HG02970 (cell line): ENCODE results near the gene ZNF654.
"Not testable (repeated sequence)": the region's sequence is repeated elsewhere in the genome, so short reads cannot be mapped to it uniquely, and the experiment has no call there.

ENCODE experiments used
- ATAC-seq: cut with Tn5 transposase; IDR thresholded peaks from one replicate; pipeline ENCODE4 v1.9.1; 2021; ENCODE audit warnings: mild to moderate bottlenecking, moderate library complexity, moderate number of reproducible peaks; ENCODE audit not compliant: unreplicated experiment, low FRiP score

Gene ZNF654

DNA sequence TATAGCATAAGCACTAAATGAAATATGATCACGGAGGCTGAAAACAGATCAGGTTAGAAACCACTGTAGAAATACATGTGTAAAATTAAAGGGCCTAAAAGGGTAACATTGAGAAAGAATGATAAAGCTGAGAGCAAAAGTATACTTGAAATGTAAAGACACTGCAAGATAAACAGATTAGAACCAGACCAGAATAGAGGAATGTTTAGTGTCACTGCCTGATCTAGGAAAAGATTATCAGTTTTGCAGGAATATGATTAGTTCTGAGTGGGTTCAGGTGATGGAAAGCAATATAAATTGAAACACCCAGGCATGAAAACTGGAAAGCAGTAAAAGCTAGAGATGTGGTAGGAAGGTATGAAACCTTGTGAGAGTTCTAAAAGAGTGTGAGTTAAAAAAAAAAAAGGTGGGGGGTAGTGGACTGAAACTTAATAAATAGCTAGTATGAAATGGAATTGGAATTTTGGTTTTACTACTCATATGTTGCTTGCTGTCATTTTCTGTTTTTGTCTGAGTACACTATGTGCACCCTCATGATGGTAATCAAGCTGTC, 74.7 kb downstream of the ZNF654 start:
- ATAC-seq, result no peak

DNA sequence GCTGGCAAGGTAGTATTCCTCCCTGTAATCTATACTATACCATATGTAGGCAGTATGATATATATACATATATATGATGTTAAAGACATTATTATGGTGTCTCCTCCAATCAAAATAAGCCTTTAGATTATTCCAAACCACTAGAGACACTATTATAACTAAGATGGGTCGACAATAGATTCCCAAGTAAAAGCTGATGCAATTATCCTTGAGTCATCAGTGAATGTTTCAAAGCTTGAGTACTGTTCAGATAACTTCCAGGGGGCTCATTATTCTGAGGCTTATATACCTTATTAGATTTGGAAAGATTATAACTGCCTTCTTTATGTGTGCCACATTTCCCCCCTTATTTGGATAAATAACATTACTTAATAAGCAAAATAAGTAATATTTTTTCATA, 78.8 kb downstream of the ZNF654 start:
- ATAC-seq, result no peak

DNA sequence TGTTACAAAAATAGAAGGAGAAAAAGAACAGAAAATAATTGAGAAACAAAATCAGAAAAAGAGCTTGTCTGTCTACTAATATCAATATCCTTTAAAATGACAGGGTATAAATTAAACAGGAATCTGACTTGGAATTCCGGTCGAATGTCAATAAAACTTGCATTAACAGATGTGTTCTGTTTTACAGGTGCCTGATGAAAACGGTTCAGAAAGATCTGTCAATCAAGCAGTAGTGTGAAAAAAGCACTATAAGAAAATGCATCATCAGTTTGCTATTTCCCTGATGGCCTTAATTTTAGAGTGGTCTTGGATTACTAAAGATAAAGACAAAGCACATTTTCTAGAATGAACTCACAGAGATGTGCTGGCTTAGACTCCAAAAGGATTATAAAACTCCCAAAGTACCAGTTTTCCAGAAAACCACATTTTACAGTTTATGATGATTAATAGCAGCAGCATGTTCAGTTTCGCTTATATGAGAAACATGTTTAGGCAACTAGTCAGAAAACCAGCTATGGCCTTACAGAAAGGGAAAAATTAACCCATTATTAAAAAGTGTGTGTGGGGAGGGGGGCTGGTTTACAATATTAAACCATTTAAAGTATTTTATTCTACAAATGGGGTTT, 82.5 kb downstream of the ZNF654 start:
- no peak for ATAC-seq

DNA sequence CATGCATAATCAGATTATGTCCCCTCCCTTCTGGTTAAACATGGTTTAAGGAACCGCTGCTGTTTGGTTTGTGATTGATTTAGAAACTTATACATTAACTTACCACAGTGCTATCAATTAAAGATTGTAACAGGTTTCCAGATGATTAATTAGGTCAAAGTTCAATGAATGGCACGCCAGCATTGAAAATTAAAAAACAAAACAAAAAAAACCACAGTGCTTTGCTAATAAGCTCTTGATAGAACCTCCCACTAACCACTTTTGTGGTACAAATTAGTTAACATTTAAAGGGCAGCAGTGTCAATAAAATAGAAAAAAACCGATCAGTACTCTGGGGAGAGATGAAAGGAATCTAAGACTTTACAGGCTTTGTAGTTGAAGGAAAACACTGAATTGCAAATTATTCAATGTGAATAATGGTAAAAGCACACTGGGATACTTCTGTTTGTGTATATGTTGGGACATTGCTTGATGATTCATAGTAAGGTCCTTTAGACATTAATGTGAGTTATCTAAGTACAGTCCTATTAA, 83.1 kb downstream of the ZNF654 start:
- no peak for ATAC-seq

DNA sequence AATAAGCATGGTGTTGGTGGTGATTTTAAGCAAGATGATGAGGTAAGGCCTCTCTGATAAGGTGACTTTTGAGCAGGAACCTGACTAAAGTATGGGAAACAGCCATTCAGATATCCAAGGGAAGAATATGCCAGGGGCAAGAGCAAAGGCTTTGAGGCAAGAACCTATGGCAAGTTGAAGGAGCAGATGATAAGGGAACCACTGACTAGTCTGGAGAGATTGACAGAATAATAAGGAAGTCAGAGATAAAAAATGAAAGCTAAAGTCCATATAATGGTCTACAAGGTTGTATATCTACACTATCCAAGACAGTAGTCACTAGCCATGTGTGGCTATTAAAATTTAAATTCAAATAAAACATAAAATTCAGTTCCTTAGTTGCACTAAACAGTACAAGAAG, 88.2 kb downstream of the ZNF654 start:
- ATAC-seq, result no peak

DNA sequence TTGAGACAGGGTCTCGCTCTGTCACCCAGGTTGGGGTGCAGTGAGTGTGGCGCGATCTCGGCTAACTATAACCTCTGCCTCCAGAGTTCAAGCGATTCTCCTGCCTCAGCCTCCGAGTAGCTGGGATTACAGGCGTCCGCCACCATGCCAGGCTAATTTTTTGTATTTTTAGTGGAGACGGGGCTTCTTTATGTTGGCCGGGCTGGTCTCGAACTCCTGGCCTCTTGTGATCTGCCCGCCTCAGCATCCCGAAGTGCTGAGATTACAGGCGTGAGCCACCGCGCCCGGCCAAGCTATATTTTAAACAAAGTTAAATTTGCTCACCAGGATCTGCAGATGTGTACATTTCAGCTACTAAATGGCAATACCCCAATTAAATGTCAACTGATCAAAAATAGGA, 89.6 kb downstream of the ZNF654 start:
- ATAC-seq, result no peak

DNA sequence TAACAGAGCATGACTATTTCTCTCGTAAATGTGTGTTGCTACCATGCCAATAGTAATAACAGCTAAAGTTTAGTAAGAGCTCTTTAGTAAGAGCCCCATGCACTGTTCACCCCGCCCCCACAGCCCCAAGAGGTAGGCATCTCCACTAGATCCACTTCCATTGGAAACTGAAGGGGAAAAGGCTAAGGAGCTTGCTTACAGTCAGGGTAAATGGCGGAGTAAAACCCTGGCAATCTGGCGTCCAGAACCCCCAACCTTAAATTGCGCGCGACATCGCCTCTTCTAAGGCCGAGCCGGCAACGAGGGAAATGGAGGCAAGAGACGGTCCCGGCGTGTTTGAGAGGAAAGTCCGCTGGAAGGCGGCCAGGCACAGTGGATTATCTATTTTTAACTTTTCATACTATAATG, 90.0 kb downstream of the ZNF654 start:
- peak; percentile 8 for ATAC-seq

DNA sequence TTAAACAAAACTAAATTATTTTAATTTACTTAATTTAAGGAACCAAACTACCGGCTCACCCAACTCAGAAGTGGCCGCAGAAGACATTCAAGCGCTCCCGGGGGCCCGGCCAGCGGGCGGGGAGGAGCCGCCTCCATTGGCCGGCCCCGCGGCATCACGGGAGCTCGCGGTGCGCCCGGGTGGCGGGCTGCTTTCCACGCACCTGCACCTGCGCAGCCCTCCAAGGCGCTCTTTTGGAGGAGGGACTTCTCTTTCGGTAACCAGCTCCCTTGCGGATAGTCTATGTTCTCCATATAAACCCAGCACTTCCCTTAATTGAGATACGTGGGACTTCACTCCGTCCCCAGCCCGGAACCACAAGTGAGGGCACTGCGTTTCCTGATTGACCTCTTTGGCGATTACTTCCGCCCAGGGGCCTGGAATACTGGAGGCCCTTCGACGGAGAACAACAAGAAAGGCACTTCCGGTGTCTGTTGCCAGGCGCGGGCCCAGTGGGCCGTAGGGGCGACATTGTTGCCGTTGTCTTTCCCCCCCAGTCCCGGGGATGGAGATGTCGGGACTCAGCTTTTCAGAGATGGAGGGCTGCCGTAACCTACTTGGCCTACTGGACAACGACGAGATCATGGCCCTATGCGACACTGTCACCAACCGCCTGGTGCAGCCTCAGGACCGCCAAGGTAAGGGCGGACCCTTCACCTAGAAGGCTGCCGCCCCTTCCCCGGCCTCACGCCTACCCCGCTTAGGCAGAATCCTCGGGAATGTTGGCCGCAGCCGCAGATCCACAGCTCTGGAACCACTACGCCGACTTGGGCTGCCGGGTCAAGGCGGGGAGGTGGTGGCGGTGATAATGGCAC, 90.7 kb downstream of the ZNF654 start, which contains the start of gene C3orf38:
C3orf38 (plus strand) TSS at position 451 of the 854 bp plus-strand sequence; CDS start at position 545, 94 bp downstream.
- ATAC-seq, result peak; percentile 83

DNA sequence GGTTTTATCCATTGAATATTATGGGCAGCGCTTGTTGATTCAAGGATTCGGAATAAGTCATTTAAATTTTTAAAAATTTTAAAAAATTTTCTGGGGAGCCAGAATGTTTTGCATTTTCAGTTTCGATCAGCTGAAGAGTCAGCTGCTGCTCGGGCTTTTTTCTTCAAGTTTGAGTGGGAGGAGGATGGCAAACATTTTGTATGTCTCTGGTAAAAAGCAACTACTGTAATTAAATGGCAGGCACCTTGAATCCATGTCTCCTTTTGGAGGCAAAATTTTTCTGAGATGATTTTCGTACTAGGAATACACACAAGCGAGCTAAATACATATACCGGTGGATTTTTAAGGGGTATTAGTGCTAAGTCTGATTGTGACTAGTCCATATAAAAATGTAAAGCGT, 91.3 kb downstream of the ZNF654 start:
- peak; percentile 22 for ATAC-seq

DNA sequence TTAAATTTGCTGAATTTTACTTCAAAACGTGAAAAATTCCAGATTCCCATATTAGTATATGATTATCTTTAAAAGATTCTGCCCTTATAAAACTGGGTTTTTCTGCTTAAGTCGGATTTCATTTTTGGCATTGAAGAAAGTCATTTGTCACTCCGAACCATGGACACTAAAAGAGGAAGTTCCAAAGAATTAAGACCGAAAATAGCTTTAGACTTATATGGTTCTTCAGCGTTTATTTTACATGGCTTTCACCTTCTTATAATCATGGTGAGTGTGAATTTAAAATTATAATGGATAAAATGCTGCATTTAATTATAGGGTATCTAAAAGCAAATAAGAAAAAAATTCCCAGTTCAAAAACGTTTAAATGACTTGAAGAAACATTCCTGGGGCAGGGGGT, 91.8 kb downstream of the ZNF654 start:
- ATAC-seq, result no peak

DNA sequence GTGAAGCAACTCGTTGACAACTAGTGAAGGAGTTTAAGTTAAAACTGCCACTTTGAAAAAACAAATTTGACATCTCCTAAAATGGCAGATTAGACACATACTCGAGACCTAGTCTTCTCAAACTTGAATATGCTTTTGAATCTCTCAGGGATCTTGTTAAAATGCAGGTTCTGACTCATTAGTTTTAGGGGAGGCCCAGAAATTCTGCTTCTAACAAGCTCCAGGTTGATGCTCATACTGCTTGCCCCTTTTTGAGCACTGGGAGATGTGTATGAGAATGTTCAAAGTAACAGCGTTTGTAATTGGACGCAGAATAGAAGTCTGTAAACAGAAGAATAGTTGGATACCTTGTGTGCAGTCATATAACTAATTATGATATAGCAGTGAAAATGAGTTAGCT, 92.3 kb downstream of the ZNF654 start:
- ATAC-seq, result no peak

DNA sequence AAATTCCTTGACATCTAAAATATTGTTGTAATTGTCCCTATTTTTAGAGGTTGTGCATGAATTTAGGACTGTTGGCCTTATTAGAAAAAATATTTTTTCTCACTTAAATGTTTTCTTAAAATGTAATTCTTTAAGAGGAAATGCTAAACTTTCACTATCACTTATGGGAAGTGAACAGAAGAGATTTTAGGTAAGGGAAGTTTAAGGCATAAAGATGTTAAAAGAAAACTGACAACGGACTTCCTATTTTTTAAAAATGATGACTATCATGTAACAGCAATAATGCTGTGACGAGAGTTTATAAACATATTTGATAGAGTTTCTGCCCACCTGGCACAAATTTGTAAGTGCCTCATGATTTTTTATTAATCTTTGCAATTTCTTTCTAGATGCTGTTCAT, 93.8 kb downstream of the ZNF654 start:
- ATAC-seq, result no peak

DNA sequence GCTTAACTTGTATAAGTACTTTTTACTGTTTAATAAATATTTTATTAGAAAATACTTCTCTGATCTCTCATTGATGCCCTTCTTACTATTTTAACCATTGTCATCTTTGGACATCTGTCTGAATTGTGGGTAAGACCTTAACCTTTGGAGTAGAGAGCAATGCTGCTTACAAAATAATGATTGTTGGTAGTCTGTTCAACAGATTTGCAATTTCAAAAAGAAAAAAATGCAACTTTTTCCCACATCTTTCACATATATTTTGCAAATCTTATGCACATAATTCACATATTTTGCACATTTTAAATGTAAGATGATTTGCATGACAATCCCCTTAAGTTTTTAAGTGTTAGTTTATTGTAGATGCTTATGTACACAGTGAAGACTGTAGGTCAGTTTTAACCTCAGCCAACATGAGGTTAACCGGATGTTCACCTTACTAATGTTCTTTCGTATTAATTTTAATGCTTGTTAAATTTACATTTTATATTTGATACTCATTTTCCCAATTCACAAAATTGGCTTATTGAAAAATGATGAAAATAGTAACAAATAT, 107.4 kb downstream of the ZNF654 start:
- no peak for ATAC-seq

DNA sequence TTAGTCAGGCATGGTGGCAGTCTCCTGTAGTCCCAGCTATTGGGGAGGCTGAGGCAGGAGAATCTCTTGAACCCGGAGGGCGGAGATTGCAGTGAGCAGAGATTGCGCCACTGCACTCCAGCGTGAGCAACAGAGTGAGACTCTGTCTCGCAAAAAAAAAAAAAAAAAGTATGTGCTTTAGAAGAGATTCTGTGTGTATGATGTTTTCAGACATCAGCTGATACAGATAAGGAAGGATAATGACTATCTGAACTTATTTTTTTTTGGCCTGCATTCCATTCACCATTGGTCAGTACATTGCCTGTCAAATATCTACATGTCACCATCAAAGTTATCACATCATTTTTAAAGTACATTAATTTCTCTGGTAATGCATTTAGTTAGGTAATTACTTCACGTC, 108.1 kb downstream of the ZNF654 start:
- no peak for ATAC-seq

DNA sequence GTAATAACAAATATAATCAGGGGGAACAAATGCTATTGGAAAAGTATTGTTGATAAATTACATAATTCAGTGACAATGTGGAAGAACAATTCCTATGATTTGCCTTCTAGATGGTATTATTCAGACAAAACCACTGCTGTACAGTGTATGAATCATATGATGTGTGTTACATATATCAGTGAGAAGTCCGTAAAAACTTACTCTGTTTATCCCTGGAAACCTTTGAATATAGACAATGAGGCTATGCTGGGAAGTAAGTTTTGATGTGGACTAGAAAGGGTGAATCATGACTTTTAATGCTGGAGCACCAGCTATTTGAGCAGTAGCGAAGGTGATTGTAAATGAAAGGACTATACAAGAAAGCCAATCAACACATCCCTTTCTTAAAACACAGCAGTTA, 108.6 kb downstream of the ZNF654 start:
- ATAC-seq, result no peak

DNA sequence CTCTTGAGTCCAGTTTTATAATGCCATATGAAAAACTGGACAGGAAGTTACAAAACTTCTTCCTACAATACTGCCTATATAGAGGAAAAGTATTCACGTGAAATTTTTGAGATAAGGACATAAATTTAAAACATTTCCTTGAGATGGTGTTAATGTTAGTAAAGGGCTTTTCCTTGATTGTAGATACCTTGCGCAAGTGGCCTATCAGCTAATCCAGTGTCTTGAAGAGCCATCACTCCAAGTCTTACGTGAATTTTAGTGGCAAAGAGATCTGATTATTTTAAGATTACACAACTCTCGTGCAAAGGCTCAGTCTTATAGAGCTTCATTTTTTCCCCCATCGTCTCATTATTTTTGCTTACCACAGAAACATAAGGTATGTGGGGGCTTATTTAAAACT, 109.1 kb downstream of the ZNF654 start:
- no peak for ATAC-seq

DNA sequence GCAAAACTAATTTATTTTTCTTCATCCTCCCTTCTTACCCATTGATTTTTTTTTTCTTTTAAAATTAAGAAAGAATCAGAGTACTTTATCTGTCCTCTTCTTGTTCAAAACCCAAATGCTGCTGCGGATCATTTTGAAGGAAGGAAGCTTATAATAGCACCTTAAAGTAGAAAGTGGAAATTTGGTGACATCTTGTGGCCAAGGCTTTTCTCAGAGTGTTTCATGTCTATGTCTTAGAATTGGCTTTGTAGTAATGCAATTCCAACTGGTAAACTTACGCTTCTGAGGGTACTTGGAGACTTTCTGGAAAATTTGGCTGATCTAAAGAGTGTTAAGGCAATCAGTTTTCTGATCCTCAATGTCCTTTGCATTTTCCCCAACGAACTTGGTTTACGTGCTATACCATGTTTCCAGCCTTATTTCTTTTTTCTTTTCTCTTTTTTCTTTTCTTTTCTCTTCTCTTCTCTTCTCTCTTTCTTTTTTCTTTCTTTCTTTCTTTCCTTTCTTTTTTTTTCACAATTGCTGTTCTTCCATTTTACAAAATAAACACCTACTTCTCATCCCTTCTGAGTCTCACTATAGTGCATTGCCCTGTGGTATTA, 121.4 kb downstream of the ZNF654 start:
- no peak for ATAC-seq

DNA sequence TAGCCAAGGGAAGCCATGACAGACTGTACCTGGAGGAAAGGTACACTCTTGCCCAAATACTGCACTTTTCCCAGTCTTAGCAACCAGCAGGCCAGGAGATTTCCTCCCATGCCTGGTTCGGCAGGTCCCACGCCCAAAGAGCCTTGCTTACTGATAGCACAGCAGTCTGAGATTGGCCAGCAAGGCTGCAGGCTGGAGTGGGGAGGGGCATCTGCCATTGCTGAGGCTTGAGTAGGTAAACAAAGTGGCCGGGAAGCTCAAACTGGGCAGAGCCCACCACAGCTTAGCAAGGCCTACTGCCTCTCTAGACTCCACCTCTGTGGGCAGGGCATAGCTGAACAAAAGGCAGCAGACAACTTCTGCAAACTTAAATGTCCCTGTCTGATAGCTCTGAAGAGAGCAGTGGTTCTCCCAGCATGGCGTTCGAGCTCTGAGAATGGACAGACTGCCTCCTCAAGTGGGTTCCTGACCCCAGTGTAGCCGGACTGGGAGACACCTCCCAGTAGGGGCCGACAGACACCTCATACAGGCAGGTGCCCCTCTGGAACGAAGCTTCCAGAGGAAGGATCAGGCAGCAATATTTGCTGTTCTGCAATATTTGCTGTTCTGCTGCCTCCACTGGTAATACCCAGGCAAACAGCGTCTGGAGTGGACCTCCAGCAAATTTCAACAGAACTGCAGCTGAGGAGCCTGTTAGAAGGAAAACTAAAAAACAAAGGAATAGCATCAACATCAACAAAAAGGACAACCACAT, 123.3 kb downstream of the ZNF654 start:
- ATAC-seq, result not testable (repeated sequence)

DNA sequence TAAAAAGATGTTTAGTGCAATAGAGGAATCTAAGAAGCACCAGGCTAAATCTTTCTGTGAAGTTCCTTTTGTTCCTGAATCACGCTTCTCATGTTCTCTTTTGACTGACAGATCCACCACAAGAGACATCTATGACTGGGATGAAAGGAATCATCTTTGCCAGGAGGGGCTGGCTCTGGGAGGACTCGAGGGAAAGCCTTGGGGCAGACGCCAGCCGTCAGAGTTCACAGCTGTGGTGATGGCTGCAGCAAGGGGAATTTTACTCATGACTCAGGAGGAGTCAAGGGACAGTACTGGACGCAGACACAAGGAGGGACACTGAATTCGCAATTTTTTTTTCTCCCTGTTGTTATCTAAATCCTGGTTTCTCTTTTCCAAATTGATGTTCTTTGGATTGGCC, 129.4 kb downstream of the ZNF654 start:
- ATAC-seq, result no peak

DNA sequence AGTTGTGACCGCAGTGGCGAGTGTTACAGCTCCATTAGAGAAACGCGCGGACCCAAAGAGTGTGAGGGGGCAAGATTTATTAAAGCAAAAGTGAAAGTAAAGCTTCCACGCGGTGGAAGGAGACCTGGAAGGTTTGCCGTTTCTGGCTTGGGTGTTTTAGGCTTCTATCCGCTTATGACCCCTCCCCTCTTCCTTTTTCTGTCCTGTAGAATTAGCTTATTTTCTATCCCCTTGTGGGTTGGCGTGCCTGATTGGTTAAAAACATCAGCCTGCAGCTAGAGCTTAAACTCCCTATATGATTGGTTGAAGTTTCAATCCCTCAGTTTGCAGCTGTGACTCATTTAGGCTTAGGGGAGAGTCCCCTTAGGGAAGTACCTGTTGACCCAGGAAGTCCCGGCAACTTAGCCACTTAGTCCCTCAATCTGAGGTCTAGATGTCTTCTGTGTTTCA, 130.3 kb downstream of the ZNF654 start:
- ATAC-seq, result no peak
